ENCODE data around the gene CACUL1.

Gene CACUL1

GRCh38 chr10:118778727-118779126 lies 24.0 kb upstream of the CACUL1 start:
- TF ChIP-seq POLR2A (IDR thresholded peaks at IDR 0.05; ENCODE audit: low read length): no peak
- DNase-seq: no peak

GRCh38 chr10:118776960-118777359 lies 22.2 kb upstream of the CACUL1 start:
- no peak for TF ChIP-seq GATA1 (IDR thresholded peaks at IDR 0.05; ENCODE audit: low read depth, low read length)
- TF ChIP-seq POLR2A (IDR thresholded peaks at IDR 0.05; ENCODE audit: low read length): no peak
- no peak for DNase-seq

- DNase-seq: no peak
- TF ChIP-seq GATA1 (IDR thresholded peaks at IDR 0.05; ENCODE audit: low read depth, low read length) (no peak), POLR2A (IDR thresholded peaks at IDR 0.05; ENCODE audit: low read length) (no peak)
Measured at GRCh38 chr10:118776033-118776432, 21.3 kb upstream of the CACUL1 start.

GRCh38 chr10:118775478-118775877 lies 20.7 kb upstream of the CACUL1 start:
- no peak for DNase-seq
- no peak for TF ChIP-seq POLR2A (IDR thresholded peaks at IDR 0.05; ENCODE audit: low read length)
- no peak for TF ChIP-seq GATA1 (IDR thresholded peaks at IDR 0.05; ENCODE audit: low read depth, low read length)

- no peak for DNase-seq
- TF ChIP-seq POLR2A (IDR thresholded peaks at IDR 0.05; ENCODE audit: low read length) (no peak), GATA1 (IDR thresholded peaks at IDR 0.05; ENCODE audit: low read depth, low read length) (no peak)
Measured at GRCh38 chr10:118773041-118773440, 18.3 kb upstream of the CACUL1 start.

- DNase-seq: no peak
- no peak for TF ChIP-seq GATA1 (IDR thresholded peaks at IDR 0.05; ENCODE audit: low read depth, low read length)
- no peak for TF ChIP-seq POLR2A (IDR thresholded peaks at IDR 0.05; ENCODE audit: low read length)
Measured at GRCh38 chr10:118771976-118772375, 17.2 kb upstream of the CACUL1 start.

- no peak for DNase-seq
- TF ChIP-seq POLR2A (IDR thresholded peaks at IDR 0.05; ENCODE audit: low read length): no peak
- TF ChIP-seq GATA1 (IDR thresholded peaks at IDR 0.05; ENCODE audit: low read depth, low read length): no peak
Measured at GRCh38 chr10:118769898-118770600, 15.3 kb upstream of the CACUL1 start.

- TF ChIP-seq POLR2A (IDR thresholded peaks at IDR 0.05; ENCODE audit: low read length) (no peak), GATA1 (IDR thresholded peaks at IDR 0.05; ENCODE audit: low read depth, low read length) (no peak)
- DNase-seq: peak in 1 of 2 experiments; percentile 6
Measured at GRCh38 chr10:118768041-118768919, 13.5 kb upstream of the CACUL1 start.

GRCh38 chr10:118767297-118768040 lies 12.7 kb upstream of the CACUL1 start:
- TF ChIP-seq GATA1 (IDR thresholded peaks at IDR 0.05; ENCODE audit: low read depth, low read length) (no peak), POLR2A (IDR thresholded peaks at IDR 0.05; ENCODE audit: low read length) (no peak)
- no peak for DNase-seq

GRCh38 chr10:118764195-118764594 lies 9.4 kb upstream of the CACUL1 start:
- DNase-seq: no peak
- TF ChIP-seq GATA1 (IDR thresholded peaks at IDR 0.05; ENCODE audit: low read depth, low read length) (no peak), POLR2A (IDR thresholded peaks at IDR 0.05; ENCODE audit: low read length) (no peak)

GRCh38 chr10:118763202-118763988 lies 8.6 kb upstream of the CACUL1 start:
- no peak for DNase-seq
- TF ChIP-seq POLR2A (IDR thresholded peaks at IDR 0.05; ENCODE audit: low read length) (no peak), GATA1 (IDR thresholded peaks at IDR 0.05; ENCODE audit: low read depth, low read length) (no peak)

GRCh38 chr10:118760265-118760664 lies 5.5 kb upstream of the CACUL1 start:
- TF ChIP-seq GATA1 (IDR thresholded peaks at IDR 0.05; ENCODE audit: low read depth, low read length) (no peak), POLR2A (IDR thresholded peaks at IDR 0.05; ENCODE audit: low read length) (no peak)
- DNase-seq: no peak

GRCh38 chr10:118758449-118758848 lies 3.7 kb upstream of the CACUL1 start:
- TF ChIP-seq GATA1 (IDR thresholded peaks at IDR 0.05; ENCODE audit: low read depth, low read length) (no peak), POLR2A (IDR thresholded peaks at IDR 0.05; ENCODE audit: low read length) (no peak)
- no peak for DNase-seq

All from erythroblast (primary cell).